GM21737 (cell line): ENCODE results near the gene C19orf44.

Experiments
- ATAC-seq: cut with Tn5 transposase; IDR thresholded peaks from one replicate; pipeline ENCODE4 v1.9.1; 2021; ENCODE audit warnings: mild to moderate bottlenecking, moderate library complexity; ENCODE audit not compliant: unreplicated experiment

The C19orf44 gene

GRCh38 chr19:16516381-16516780, 20.2 kb downstream of the C19orf44 start:
- ATAC-seq, result no peak

GRCh38 chr19:16516923-16517610, 20.9 kb downstream of the C19orf44 start:
- no peak for ATAC-seq

- no peak for ATAC-seq
These were observed 21.9 kb downstream of the C19orf44 start for GRCh38 chr19:16518061-16518460.

GRCh38 chr19:16518483-16519229, 22.5 kb downstream of the C19orf44 start:
- ATAC-seq, result no peak

- ATAC-seq, result no peak
These were observed 23.1 kb downstream of the C19orf44 start for GRCh38 chr19:16519230-16519687.

GRCh38 chr19:16520074-16520973, 24.1 kb downstream of the C19orf44 start:
- ATAC-seq, result no peak

GRCh38 chr19:16520986-16521624, 24.9 kb downstream of the C19orf44 start:
- ATAC-seq, result no peak

GRCh38 chr19:16521715-16522289, 25.6 kb downstream of the C19orf44 start:
- no peak for ATAC-seq

- ATAC-seq, result no peak
These were observed 26.6 kb downstream of the C19orf44 start for GRCh38 chr19:16522559-16523377.

- no peak for ATAC-seq
These were observed 29.0 kb downstream of the C19orf44 start for GRCh38 chr19:16524991-16525734.

GRCh38 chr19:16525751-16526481, 29.7 kb downstream of the C19orf44 start:
- no peak for ATAC-seq

- ATAC-seq, result no peak
These were observed 31.2 kb downstream of the C19orf44 start for GRCh38 chr19:16527334-16527935.

- ATAC-seq, result no peak
These were observed 31.9 kb downstream of the C19orf44 start for GRCh38 chr19:16527971-16528521.

GRCh38 chr19:16529466-16530144, 33.4 kb downstream of the C19orf44 start:
- ATAC-seq, result no peak

GRCh38 chr19:16530540-16531379, 34.6 kb downstream of the C19orf44 start:
- ATAC-seq, result no peak

- no peak for ATAC-seq
These were observed 35.1 kb downstream of the C19orf44 start for GRCh38 chr19:16531380-16531669.
